ENCODE results near the gene RAD51AP2.

RAD51AP2 gene

DNA sequence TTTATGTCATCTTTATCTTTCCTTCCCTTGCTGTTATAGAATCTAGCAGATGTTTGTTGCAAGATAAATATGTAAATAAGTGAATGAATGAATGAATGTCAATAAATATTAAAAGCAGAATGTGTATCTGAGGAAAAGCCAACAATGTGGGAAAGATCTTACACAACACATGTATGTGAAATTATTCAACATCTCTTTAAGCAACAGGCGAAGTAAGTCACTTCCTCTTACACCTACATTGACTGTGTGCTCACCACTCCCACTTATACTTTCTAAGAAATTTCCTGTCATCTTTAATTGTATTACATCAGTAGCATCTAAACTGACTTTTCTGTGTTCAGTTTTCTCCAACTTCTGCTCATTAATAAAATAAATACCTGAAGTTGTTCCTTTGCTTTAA, 43.0 kb downstream of the RAD51AP2 start:
- Histone ChIP-seq H3K36me3 (ENCODE audit: control insufficient read depth in 2 of 2, insufficient read depth in 1 of 2, low read length in 2 of 2) (no peaks in the 10 kb centered on the region), H3K27ac (ENCODE audit: extremely low read depth, low read depth, low read length) (no peak overlapping the region), H3K9me3 (ENCODE audit: control insufficient read depth, insufficient read depth, low read depth, low read length) (peaks cover 1% of the 10 kb centered on the region), H3K4me1 (ENCODE audit: control insufficient read depth, insufficient read depth, low read length) (no peaks in the 10 kb centered on the region), H3K4me3 (ENCODE audit: low read depth, low read length) (no peak overlapping the region)
- TF ChIP-seq, protein P1, sequence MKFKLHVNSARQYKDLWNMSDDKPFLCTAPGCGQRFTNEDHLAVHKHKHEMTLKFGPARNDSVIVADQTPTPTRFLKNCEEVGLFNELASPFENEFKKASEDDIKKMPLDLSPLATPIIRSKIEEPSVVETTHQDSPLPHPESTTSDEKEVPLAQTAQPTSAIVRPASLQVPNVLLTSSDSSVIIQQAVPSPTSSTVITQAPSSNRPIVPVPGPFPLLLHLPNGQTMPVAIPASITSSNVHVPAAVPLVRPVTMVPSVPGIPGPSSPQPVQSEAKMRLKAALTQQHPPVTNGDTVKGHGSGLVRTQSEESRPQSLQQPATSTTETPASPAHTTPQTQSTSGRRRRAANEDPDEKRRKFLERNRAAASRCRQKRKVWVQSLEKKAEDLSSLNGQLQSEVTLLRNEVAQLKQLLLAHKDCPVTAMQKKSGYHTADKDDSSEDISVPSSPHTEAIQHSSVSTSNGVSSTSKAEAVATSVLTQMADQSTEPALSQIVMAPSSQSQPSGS (tag by site-specific recombination; IDR thresholded peaks at IDR 0.05; ENCODE audit: low read depth) = no peak
- TF ChIP-seq ZNF239 (tag by site-specific recombination; IDR thresholded peaks at IDR 0.05) = no peak
- no peak for TF ChIP-seq KLF8 (tag by site-specific recombination; IDR thresholded peaks at IDR 0.05)
- TF ChIP-seq ZFHX2 (tag by site-specific recombination; conservative IDR thresholded peaks at IDR 0.05) = no peak
- POLR2A ChIA-PET = no interaction called here
- CTCF ChIA-PET = interaction anchor here (0.7 kb wide), 1 partner anchor 195 kb away, joined by 3 read pairs; no protein-coding TSS in a partner anchor

DNA sequence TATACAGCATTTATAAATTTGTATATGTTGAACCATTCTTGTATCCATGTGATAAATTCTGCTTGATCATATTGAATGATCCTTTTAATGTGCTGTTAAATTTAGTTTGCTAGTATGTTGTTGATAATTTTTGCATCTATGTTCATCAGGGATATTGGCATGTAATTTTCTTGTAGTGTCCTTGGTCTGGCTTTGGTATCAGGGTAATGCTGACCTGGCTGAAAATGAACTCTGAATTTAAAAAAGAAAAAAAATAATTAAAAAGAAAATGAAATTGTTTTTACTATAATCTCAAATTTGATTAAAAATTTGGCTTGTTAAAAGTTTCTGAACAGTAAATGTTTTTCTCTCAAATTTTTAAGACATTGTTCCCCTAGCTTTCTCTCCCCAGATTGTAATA, 46.3 kb downstream of the RAD51AP2 start:
- ChIA-PET CTCF (interaction anchor here (4.2 kb wide), 1 partner anchor 199 kb away, joined by 37 read pairs; no protein-coding TSS in a partner anchor), POLR2A (no interaction called here)
- no peaks in the 10 kb centered on the region for H3K4me1 ChIP-seq (ENCODE audit: control insufficient read depth, insufficient read depth, low read length)
- H3K9me3 ChIP-seq (ENCODE audit: control insufficient read depth, insufficient read depth, low read depth, low read length) = peaks cover 3% of the 10 kb centered on the region
- no peaks in the 10 kb centered on the region for H3K36me3 ChIP-seq (ENCODE audit: control insufficient read depth in 2 of 2, insufficient read depth in 1 of 2, low read length in 2 of 2)
- no peak overlapping the region for H3K4me3 ChIP-seq (ENCODE audit: low read depth, low read length)
- H3K27ac ChIP-seq (ENCODE audit: extremely low read depth, low read depth, low read length) = no peak overlapping the region
- TF ChIP-seq ZNF10 (tag by site-specific recombination; IDR thresholded peaks at IDR 0.05) (no peak), ZNF2 (tag by site-specific recombination; IDR thresholded peaks at IDR 0.05) (no peak), ZNF114 (tag by site-specific recombination; IDR thresholded peaks at IDR 0.05) (no peak), ZNF248 (tag by site-specific recombination; IDR thresholded peaks at IDR 0.05) (no peak), ZNF624 (tag by site-specific recombination; IDR thresholded peaks at IDR 0.05) (no peak), YY1 (tag by site-specific recombination; IDR thresholded peaks at IDR 0.05) (no peak)
- TF ChIP-seq, protein P2, sequence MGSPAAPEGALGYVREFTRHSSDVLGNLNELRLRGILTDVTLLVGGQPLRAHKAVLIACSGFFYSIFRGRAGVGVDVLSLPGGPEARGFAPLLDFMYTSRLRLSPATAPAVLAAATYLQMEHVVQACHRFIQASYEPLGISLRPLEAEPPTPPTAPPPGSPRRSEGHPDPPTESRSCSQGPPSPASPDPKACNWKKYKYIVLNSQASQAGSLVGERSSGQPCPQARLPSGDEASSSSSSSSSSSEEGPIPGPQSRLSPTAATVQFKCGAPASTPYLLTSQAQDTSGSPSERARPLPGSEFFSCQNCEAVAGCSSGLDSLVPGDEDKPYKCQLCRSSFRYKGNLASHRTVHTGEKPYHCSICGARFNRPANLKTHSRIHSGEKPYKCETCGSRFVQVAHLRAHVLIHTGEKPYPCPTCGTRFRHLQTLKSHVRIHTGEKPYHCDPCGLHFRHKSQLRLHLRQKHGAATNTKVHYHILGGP (tag by site-specific recombination; IDR thresholded peaks at IDR 0.05) = no peak

DNA sequence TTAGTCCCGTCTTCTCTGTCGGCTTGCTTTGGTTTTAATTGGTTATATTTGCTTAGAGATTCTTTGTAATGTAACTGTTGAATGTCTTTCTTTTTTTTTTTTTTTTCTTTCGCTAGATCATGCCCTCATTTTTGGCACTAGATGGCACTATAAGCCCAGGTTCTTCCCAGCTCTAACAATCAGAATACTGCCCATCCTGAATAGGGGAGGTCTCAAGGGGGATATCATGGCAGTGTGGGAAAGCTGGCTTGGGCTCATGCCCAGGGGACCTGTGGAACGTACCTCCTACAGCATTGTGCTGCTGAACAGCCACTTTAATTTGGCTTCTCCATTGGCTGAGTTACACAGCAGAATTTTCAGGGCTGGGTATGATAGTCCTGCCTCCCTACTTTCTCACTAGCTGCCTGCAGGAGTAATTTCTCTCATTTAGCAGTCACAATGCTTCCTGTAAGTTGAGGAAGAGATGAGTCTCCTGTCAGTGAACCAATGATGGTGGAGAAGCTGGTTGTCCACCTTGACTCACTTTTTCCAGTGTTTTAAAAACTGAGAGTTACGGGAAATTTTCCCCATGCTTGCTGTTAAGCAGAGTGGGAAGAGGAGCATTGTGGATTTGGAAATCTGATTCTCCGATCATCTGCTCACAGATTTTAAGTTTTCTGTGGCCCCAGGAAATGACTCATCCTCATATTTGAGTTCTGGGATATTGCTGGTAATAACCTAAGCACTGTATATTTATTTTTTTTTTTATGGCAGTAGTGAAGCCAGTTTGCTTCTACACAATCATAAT, 47.2 kb downstream of the RAD51AP2 start:
- Histone ChIP-seq H3K4me3 (ENCODE audit: low read depth, low read length) (no peak overlapping the region), H3K27ac (ENCODE audit: extremely low read depth, low read depth, low read length) (no peak overlapping the region), H3K4me1 (ENCODE audit: control insufficient read depth, insufficient read depth, low read length) (no peaks in the 10 kb centered on the region), H3K9me3 (ENCODE audit: control insufficient read depth, insufficient read depth, low read depth, low read length) (peaks cover 3% of the 10 kb centered on the region), H3K36me3 (ENCODE audit: control insufficient read depth in 2 of 2, insufficient read depth in 1 of 2, low read length in 2 of 2) (no peaks in the 10 kb centered on the region)
- ChIA-PET CTCF (interaction anchor here (0.6 to 4.2 kb wide), 16 partner anchors 12 to 979 kb away, joined by 3 to 37 read pairs (median 4); no protein-coding TSS in a partner anchor), POLR2A (no interaction called here)
- TF ChIP-seq ZNF792 (tag by site-specific recombination; IDR thresholded peaks at IDR 0.05) = no peak
- TF ChIP-seq, protein P3, sequence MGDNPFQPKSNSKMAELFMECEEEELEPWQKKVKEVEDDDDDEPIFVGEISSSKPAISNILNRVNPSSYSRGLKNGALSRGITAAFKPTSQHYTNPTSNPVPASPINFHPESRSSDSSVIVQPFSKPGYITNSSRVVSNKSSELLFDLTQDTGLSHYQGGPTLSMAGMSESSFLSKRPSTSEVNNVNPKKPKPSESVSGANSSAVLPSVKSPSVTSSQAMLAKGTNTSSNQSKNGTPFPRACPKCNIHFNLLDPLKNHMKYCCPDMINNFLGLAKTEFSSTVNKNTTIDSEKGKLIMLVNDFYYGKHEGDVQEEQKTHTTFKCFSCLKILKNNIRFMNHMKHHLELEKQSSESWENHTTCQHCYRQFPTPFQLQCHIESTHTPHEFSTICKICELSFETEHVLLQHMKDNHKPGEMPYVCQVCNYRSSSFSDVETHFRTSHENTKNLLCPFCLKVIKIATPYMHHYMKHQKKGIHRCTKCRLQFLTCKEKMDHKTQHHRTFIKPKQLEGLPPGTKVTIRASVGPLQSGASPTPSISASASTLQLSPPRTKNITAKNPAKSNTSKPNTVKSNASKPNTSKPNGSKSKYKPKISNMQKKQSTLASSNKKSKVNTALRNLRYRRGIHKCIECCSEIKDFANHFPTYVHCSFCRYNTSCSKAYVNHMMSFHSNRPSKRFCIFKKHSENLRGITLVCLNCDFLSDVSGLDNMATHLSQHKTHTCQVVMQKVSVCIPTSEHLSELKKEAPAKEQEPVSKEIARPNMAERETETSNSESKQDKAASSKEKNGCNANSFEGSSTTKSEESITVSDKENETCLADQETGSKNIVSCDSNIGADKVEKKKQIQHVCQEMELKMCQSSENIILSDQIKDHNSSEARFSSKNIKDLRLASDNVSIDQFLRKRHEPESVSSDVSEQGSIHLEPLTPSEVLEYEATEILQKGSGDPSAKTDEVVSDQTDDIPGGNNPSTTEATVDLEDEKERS (tag by site-specific recombination; IDR thresholded peaks at IDR 0.05) = peak; percentile 72; the same call in 1 of the 2 replicates
- TF ChIP-seq, protein P4, sequence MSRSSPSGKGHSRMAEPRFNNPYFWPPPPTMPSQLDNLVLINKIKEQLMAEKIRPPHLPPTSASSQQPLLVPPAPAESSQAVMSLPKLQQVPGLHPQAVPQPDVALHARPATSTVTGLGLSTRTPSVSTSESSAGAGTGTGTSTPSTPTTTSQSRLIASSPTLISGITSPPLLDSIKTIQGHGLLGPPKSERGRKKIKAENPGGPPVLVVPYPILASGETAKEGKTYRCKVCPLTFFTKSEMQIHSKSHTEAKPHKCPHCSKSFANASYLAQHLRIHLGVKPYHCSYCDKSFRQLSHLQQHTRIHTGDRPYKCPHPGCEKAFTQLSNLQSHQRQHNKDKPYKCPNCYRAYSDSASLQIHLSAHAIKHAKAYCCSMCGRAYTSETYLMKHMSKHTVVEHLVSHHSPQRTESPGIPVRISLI (tag by site-specific recombination; IDR thresholded peaks at IDR 0.05) = peak; percentile 76
- TF ChIP-seq, protein P5, sequence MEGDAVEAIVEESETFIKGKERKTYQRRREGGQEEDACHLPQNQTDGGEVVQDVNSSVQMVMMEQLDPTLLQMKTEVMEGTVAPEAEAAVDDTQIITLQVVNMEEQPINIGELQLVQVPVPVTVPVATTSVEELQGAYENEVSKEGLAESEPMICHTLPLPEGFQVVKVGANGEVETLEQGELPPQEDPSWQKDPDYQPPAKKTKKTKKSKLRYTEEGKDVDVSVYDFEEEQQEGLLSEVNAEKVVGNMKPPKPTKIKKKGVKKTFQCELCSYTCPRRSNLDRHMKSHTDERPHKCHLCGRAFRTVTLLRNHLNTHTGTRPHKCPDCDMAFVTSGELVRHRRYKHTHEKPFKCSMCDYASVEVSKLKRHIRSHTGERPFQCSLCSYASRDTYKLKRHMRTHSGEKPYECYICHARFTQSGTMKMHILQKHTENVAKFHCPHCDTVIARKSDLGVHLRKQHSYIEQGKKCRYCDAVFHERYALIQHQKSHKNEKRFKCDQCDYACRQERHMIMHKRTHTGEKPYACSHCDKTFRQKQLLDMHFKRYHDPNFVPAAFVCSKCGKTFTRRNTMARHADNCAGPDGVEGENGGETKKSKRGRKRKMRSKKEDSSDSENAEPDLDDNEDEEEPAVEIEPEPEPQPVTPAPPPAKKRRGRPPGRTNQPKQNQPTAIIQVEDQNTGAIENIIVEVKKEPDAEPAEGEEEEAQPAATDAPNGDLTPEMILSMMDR (tag by site-specific recombination; IDR thresholded peaks at IDR 0.05) = peak; percentile 25; the same call in 1 of the 2 replicates
- TF ChIP-seq KLF8 (tag by site-specific recombination; IDR thresholded peaks at IDR 0.05) = 0 out of 2 replicates have a peak, but pooled peaks have one; percentile 36
- TF ChIP-seq SETDB1 (IDR thresholded peaks at IDR 0.05; ENCODE audit: insufficient read length, low read length) = peak; percentile 98
- TF ChIP-seq ZNF571 (tag by site-specific recombination; IDR thresholded peaks at IDR 0.05) = no peak
- TF ChIP-seq ZNF654 (tag by site-specific recombination; IDR thresholded peaks at IDR 0.05; ENCODE audit: low read depth) = peak; percentile 65
- no peak for TF ChIP-seq ZIC2 (tag by site-specific recombination; IDR thresholded peaks at IDR 0.05)
- TF ChIP-seq SCRT1 (tag by site-specific recombination; IDR thresholded peaks at IDR 0.05; ENCODE audit: borderline replicate concordance) = peak; percentile 71; the same call in 1 of the 2 replicates
- TF ChIP-seq KLF16 (tag by site-specific recombination; IDR thresholded peaks at IDR 0.05) = 0 out of 2 replicates have a peak, but pooled peaks have one; percentile 23
- peak; percentile 95; the same call in 1 of the 2 replicates for TF ChIP-seq TRIM28 (IDR thresholded peaks at IDR 0.05; ENCODE audit: borderline replicate concordance, low read length)

Data from HEK293 (cell line).